A172 (cell line): ENCODE data around the gene KIAA1210. TPM values are rescaled to one million over a fixed set of nuclear protein-coding genes. Genes with fewer than 3 reads are reported as not detected.
"Not testable (repeated sequence)": the region's sequence is repeated elsewhere in the genome, so short reads cannot be mapped to it uniquely, and the experiment has no call there.

Experiments used
- DNase-seq: peaks from one replicate; pipeline ENCODE4 v3.0.0-alpha.2; 2015; ENCODE audit warnings: low spot score
- total RNA-seq: library from RNA; depleted of rRNA; stranded (reverse); fragments of >200 nt; shearing (Covaris generic); gene quantifications from 2 replicates; pipeline ENCODE4 v1.2.3, GENCODE V29; 2014; rRNA removed

KIAA1210 gene
- total RNA-seq, 1 experiment from 2014 or later: not detected

DNA sequence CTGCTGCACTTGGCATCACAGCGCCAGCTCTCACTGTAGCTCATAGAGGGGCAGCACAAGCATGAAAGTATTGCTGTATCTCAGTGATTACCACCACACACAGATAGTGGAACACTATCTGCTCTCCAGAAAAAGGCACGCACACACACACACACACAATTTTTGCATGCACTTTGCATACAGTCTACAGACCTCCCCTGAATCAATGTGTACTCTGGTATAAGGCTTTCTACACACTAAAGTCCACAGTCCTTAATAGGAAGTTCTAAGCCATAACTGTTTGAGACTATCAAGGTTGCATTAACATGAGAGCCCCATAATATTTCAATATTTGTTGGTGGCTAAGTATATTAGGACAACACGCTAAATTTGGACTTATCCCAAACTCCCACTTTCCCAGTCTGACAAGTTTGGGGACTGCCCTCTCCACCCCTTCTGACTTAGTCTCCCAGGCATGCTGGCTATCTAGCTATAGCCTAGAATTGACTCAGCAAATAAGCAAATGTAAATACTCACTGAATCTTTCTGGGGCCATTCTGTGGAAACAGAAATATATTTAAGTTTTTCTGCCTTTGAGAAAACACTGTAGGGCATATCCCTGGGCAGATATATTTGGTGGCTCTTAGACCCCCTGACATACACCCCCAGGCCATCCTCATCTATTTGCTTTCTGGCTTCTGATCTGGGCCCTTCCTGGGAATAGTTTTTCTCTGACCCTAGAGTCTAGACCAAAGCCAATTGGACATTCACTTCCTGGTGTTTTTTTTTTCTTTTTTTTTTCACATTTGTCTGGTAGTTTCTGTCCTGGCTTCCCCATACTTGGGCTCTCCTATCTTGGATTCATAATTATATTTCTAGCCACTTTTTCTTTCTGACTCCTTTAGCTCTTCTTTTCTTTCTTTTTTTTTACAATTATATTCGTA is 91.2 kb downstream of the KIAA1210 start:
- DNase-seq: no peak

GRCh38 chrX:119030990-119031389 is 96.6 kb downstream of the KIAA1210 start:
- no peak for DNase-seq

DNA sequence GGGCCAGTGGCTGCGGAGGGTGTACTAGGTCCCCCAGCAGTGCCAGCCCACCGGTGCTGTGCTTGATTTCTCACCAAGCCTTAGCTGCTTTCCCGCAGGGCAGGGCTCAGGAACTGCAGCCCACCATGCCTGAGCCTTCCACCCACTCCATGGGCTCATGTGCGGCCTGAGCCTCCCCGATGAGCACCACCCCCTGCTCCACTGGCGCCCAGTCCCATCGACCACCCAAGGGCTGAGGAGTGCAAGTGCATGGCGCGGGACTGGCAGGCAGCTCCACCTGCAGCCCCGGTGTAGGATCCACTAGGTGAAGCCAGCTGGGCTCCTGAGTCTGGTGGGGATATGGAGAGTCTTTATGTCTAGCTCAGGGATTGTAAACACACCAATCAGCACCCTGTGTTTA is 98.0 kb downstream of the KIAA1210 start:
- not testable (repeated sequence) for DNase-seq

- DNase-seq: no peak
Measured at GRCh38 chrX:119028733-119029330, 98.8 kb downstream of the KIAA1210 start.

Other genes with a start within 250 kb of the KIAA1210 start
- gene LONRF3, start 153.2 kb downstream of the KIAA1210 start, total RNA-seq: 2.8 and 3.3 TPM in 2 replicates
- not detected in 2 replicates for gene CT47C1, start 54.8 kb downstream of the KIAA1210 start, total RNA-seq
- 79.5 and 85.1 TPM in 2 replicates for gene PGRMC1, start 108.5 kb upstream of the KIAA1210 start, total RNA-seq